Fibroblast of lung (primary cell): ENCODE results near the gene NT5C3B. TPM values are rescaled to one million over a fixed set of nuclear protein-coding genes. Genes with fewer than 3 reads are reported as not detected.

Source experiments
- DNase-seq, 2 donors: peaks; one replicate each; pipeline versions ENCODE4 v3.0.0 to v3.0.0-alpha.2; 2010; ENCODE audit warnings: low read depth in 2 of 2
- H2AFZ ChIP-seq: 2 replicates; pipeline ENCODE4 v1.5.1; 2012; ENCODE audit warnings: low read length, control low read depth, inconsistent platforms
- H3K27ac ChIP-seq: 2 replicates; pipeline ENCODE4 v1.5.1; 2011; ENCODE audit warnings: low read length, control low read depth; ENCODE audit not compliant: insufficient read depth
- H3K27me3 ChIP-seq: 2 replicates; pipeline ENCODE4 v1.5.1; 2011; ENCODE audit warnings: mild to moderate bottlenecking, low read length; ENCODE audit not compliant: control insufficient read depth, insufficient read depth
- H3K36me3 ChIP-seq: 2 replicates; pipeline ENCODE4 v1.5.1; 2011; ENCODE audit warnings: low read length; ENCODE audit not compliant: control insufficient read depth, insufficient read depth
- H3K4me1 ChIP-seq: 2 replicates; pipeline ENCODE4 v1.5.1; 2011; ENCODE audit warnings: low read length; ENCODE audit not compliant: control insufficient read depth, insufficient read depth; ENCODE audit errors: extremely low read depth
- H3K4me2 ChIP-seq: 2 replicates; pipeline ENCODE4 v1.5.1; 2011; ENCODE audit warnings: low read length, control low read depth; ENCODE audit not compliant: insufficient read depth; ENCODE audit errors: extremely low read depth
- H3K4me3 ChIP-seq, 4 experiments: fragments of 200-600 bp in 1 of 4; sonication (generic) in 1 of 4; replicated peaks in 1 of 4; 2 replicates each; pipeline ENCODE4 v1.5.1; 2011 to 2016; ENCODE audit warnings: low read length in 4 of 4, low read depth in 3 of 4, mild to moderate bottlenecking in 3 of 4, control low read depth in 2 of 4, inconsistent platforms in 1 of 4, mixed read lengths in 1 of 4; ENCODE audit not compliant: insufficient read depth in 1 of 4; ENCODE audit errors: control extremely low read depth in 1 of 4
- H3K79me2 ChIP-seq: 2 replicates; pipeline ENCODE4 v1.5.1; 2012; ENCODE audit warnings: mild to moderate bottlenecking, low read length, inconsistent platforms; ENCODE audit not compliant: control insufficient read depth, insufficient read depth
- H3K9ac ChIP-seq: 2 replicates; pipeline ENCODE4 v1.5.1; 2011; ENCODE audit warnings: mild to moderate bottlenecking, low read length, control low read depth; ENCODE audit not compliant: insufficient read depth
- H3K9me3 ChIP-seq: 2 replicates; pipeline ENCODE4 v1.5.1; 2012; ENCODE audit warnings: low read depth, low read length; ENCODE audit not compliant: control insufficient read depth, insufficient read depth
- H4K20me1 ChIP-seq: 2 replicates; pipeline ENCODE4 v1.5.1; 2011; ENCODE audit warnings: low read length; ENCODE audit not compliant: control insufficient read depth, insufficient read depth; ENCODE audit errors: extremely low read depth
- EZH2 ChIP-seq: IDR thresholded peaks from 2 replicates; pipeline ENCODE4 v1.5.1; 2012; ENCODE audit warnings: low read length, control low read depth, mild to moderate bottlenecking; ENCODE audit errors: missing control alignments
- polyA plus RNA-seq, 2 donors: library from polyadenylated mRNA; depleted of rRNA in 1 of 2; stranded (reverse) in 1 of 2; unstranded in 1 of 2; fragments of >200 nt; gene quantifications; 2 replicates each; pipeline ENCODE4 v1.2.1, GENCODE V29; 2011 to 2012; ENCODE audit warnings: missing spikeins in 1 of 2
- total RNA-seq: library from RNA; depleted of rRNA; stranded (reverse); fragments of >200 nt; gene quantifications from 2 replicates; pipeline ENCODE4 v1.2.1, GENCODE V29; 2014
- TF ChIP-seq, protein P1 (sequence below), 2 donors: IDR thresholded peaks in 1 of 2; conservative IDR thresholded peaks in 1 of 2; 1 replicate in 1 of 2; 2 replicates in 1 of 2; pipeline ENCODE4 v1.5.1; 2011 to 2012; ENCODE audit warnings: low read length in 2 of 2, control low read depth in 1 of 2, inconsistent platforms in 1 of 2, low read depth in 1 of 2, mild to moderate bottlenecking in 1 of 2

NT5C3B gene
- total and polyA plus RNA-seq, 2 donors (not counting 1 experiment from before 2014, with no cell fraction given) = 61.9 to 83.5 TPM

DNA sequence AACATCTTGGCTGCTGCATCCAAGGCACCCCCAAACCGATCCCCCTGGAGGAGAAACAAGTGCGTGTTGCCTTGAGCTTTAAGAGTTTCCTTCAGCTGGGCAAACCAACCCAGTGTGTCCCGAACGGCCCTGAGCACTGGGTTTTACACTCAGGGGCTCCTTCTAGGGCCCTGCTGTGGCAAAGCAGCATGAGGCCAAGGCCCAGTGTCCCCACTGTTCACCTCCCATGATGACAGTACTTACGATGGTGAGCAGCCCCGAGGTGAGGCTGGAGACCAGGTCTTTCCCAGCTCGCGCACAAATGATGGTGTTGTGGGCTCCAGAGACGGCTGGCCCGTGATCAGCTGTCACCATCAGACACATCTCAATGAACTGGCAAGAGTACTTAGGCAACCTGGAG lies 35.8 kb upstream of the NT5C3B start:
- H3K27me3 ChIP-seq = no peaks in the 10 kb centered on the region
- no peak overlapping the region for H3K27ac ChIP-seq
- no peaks in the 10 kb centered on the region for H4K20me1 ChIP-seq
- peaks cover 26% of the 10 kb centered on the region for H3K36me3 ChIP-seq
- H2AFZ ChIP-seq = no peak overlapping the region
- H3K9ac ChIP-seq = no peak overlapping the region
- TF ChIP-seq, protein P1, sequence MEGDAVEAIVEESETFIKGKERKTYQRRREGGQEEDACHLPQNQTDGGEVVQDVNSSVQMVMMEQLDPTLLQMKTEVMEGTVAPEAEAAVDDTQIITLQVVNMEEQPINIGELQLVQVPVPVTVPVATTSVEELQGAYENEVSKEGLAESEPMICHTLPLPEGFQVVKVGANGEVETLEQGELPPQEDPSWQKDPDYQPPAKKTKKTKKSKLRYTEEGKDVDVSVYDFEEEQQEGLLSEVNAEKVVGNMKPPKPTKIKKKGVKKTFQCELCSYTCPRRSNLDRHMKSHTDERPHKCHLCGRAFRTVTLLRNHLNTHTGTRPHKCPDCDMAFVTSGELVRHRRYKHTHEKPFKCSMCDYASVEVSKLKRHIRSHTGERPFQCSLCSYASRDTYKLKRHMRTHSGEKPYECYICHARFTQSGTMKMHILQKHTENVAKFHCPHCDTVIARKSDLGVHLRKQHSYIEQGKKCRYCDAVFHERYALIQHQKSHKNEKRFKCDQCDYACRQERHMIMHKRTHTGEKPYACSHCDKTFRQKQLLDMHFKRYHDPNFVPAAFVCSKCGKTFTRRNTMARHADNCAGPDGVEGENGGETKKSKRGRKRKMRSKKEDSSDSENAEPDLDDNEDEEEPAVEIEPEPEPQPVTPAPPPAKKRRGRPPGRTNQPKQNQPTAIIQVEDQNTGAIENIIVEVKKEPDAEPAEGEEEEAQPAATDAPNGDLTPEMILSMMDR (conservative IDR thresholded peaks at IDR 0.05 in 1 of 2, IDR thresholded peaks at IDR 0.05 in 1 of 2; ENCODE audit: low read depth in 1 of 2, low read length in 2 of 2) = no peak
- no peak for TF ChIP-seq EZH2
- no peak overlapping the region for H3K4me2 ChIP-seq
- H3K79me2 ChIP-seq = no peaks in the 10 kb centered on the region
- H3K9me3 ChIP-seq = no peaks in the 10 kb centered on the region
- H3K4me3 ChIP-seq = no peak overlapping the region
- no peaks in the 10 kb centered on the region for H3K4me1 ChIP-seq
- no peak for DNase-seq

DNA sequence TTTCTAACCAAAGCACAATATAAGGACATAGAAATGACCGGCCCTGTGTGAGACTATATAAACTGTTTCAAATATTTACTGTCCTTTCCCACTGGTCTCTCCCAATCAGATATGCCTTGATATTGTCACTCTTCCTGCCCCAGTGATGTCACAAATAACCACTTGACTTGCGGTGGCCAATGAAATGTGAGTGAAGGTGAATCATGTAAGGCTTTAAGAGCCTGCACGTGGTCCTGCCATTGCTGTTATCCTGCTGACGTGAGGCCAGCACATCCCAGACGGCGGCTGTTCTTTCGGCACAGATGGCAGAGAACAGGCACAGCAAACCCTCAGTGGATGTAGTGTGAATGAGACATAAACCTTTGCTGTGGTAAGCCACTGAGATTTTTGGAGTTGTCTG lies 34.6 kb upstream of the NT5C3B start:
- H3K4me3 ChIP-seq = no peak overlapping the region
- H3K27me3 ChIP-seq = no peaks in the 10 kb centered on the region
- no peak for DNase-seq
- no peak overlapping the region for H3K4me2 ChIP-seq
- H3K9me3 ChIP-seq = no peaks in the 10 kb centered on the region
- H3K9ac ChIP-seq = no peak overlapping the region
- no peak overlapping the region for H3K27ac ChIP-seq
- no peak overlapping the region for H2AFZ ChIP-seq
- H4K20me1 ChIP-seq = no peaks in the 10 kb centered on the region
- TF ChIP-seq EZH2 = no peak
- TF ChIP-seq, protein P1 (conservative IDR thresholded peaks at IDR 0.05 in 1 of 2, IDR thresholded peaks at IDR 0.05 in 1 of 2; ENCODE audit: low read depth in 1 of 2, low read length in 2 of 2) = no peak
- no peaks in the 10 kb centered on the region for H3K4me1 ChIP-seq
- no peaks in the 10 kb centered on the region for H3K79me2 ChIP-seq
- peaks cover 28% of the 10 kb centered on the region for H3K36me3 ChIP-seq

DNA sequence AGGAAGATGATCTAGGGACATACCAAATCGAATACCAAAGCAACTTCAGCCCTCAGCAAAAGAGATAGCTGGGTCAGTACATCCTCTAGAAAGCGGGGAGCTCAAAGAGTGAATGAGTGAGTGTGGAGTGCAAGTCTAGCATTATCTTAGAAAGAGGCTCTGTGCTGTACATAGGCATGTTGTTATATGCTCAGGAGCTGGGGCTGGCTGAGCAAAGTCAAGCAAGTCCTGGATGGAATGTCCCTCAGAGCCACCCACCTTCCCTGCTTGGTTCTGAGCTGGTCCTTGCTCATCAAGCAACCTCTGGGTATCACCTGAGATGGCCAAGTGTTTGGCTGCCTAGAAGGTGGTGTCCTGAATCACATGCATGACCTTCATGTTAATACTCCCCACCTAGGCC lies 34.1 kb upstream of the NT5C3B start:
- Histone ChIP-seq H3K4me1 (no peaks in the 10 kb centered on the region), H3K4me3 (no peak overlapping the region), H4K20me1 (no peaks in the 10 kb centered on the region), H3K27ac (no peak overlapping the region), H3K4me2 (no peak overlapping the region), H3K9ac (no peak overlapping the region), H2AFZ (no peak overlapping the region), H3K27me3 (no peaks in the 10 kb centered on the region), H3K79me2 (no peaks in the 10 kb centered on the region), H3K9me3 (no peaks in the 10 kb centered on the region), H3K36me3 (peaks cover 28% of the 10 kb centered on the region)
- no peak for TF ChIP-seq EZH2
- TF ChIP-seq, protein P1 (conservative IDR thresholded peaks at IDR 0.05 in 1 of 2, IDR thresholded peaks at IDR 0.05 in 1 of 2; ENCODE audit: low read depth in 1 of 2, low read length in 2 of 2) = no peak
- DNase-seq = no peak
